BJ (cell line): ENCODE measurements around the gene RASL10A. TPM values are rescaled to one million over a fixed set of nuclear protein-coding genes. Genes with fewer than 3 reads are reported as not detected.
A peak's percentile ranks its signal among the peaks of the same experiment; 100 is the strongest.

ENCODE experiments used
- CTCF ChIA-PET: fragments of 350-600 bp; formaldehyde crosslinking; extraction: SDS; loops from one replicate; lab custom pipeline; 2021; ENCODE audit warnings: antibody characterized with exemption, inconsistent platforms; lab: Yijun Ruan, JAX
- POLR2A ChIA-PET: fragments of 300-600 bp; sonication (Branson Sonifier 250); formaldehyde crosslinking; extraction: SDS; loops from one replicate; lab custom pipeline; 2021; ENCODE audit warnings: antibody characterized with exemption; lab: Charles Lee
- DNase-seq: peaks from one replicate; pipeline ENCODE4 v3.0.0-alpha.2; 2011; ENCODE audit warnings: low read depth
- H3K27me3 ChIP-seq: 2 replicates; pipeline ENCODE4 v1.6.0; 2011; ENCODE audit warnings: low read length; ENCODE audit not compliant: control insufficient read depth, insufficient read depth
- H3K36me3 ChIP-seq: 2 replicates; pipeline ENCODE4 v1.5.1; 2011; ENCODE audit warnings: low read length; ENCODE audit not compliant: control insufficient read depth, insufficient read depth
- H3K4me3 ChIP-seq: 2 replicates; pipeline ENCODE4 v1.5.1; 2011; ENCODE audit warnings: low read depth, mild to moderate bottlenecking, control low read depth, low read length
- CTCF ChIP-seq: IDR thresholded peaks from 2 replicates; pipeline ENCODE4 v1.5.1; 2011; ENCODE audit warnings: low read depth, mild to moderate bottlenecking, control low read depth, inconsistent platforms, low read length, moderate library complexity; ENCODE audit not compliant: insufficient read depth
- polyA plus RNA-seq: library from polyadenylated mRNA; depleted of rRNA; stranded (reverse); fragments of >200 nt; gene quantifications from 2 replicates; pipeline ENCODE4 v1.2.3, GENCODE V29; 2011

RASL10A gene
- polyA plus RNA-seq, 1 experiment: 0.16 TPM

DNA sequence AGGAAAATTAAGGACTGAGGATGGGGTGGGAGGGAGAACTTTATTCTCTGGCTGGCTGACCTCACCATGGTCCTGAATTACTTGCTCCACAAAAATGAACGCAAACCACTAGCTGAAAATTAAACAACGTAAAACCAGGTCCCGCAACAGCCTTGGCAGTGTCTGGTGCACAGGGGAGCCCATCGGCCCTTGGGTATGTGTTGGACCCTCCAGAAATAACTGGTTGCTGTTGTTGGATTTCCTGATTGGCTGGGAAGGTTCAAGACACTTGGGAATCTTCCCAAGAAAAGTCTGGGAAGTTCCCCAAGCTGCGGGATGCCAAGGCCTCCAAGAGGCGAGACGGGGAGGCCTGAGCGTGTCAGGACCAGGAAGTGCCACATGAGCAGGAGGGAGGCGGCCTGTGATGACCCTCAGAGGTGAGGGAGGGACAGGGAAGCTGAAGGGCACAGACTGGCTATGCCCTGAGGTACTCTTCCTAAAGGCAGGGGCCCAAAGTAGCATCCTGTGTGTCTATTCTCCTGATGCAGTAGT lies 10.4 kb upstream of the RASL10A start:
- TF ChIP-seq CTCF: no peak
- POLR2A ChIA-PET: no interaction called here
- DNase-seq: no peak
- H3K4me3 ChIP-seq: no peak overlapping the region
- H3K36me3 ChIP-seq: peaks cover 18% of the 10 kb centered on the region
- H3K27me3 ChIP-seq: no peaks in the 10 kb centered on the region
- CTCF ChIA-PET: interaction anchor here (3.0 kb wide), 1 partner anchor 33 kb away, joined by 14 read pairs; no protein-coding TSS in a partner anchor

DNA sequence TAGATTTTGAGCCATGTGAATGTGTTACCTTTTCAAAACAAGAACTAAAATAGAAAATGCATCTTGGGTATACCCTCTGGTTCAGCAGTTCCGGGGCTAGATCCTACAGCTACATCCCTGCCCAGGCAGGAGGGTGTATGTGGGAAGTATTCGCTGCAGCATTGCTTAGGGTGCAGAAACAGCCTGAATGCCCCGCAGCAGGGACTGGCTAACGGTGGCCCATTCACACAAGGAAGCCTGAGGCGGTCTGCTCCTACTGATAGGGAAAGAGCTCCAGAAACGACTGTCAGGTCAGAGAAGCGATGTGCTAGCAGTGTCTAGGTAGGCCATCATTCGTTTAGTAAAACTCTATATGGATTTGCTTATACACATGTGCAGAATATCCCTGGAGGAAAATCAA lies 9.9 kb upstream of the RASL10A start:
- DNase-seq: no peak
- no peaks in the 10 kb centered on the region for H3K27me3 ChIP-seq
- no peak overlapping the region for H3K4me3 ChIP-seq
- ChIA-PET POLR2A (no interaction called here), CTCF (interaction anchor here (1.0 to 3.0 kb wide), 3 partner anchors 9 to 34 kb away, joined by 3 to 14 read pairs (median 6); no protein-coding TSS in a partner anchor)
- no peak for TF ChIP-seq CTCF
- peaks cover 18% of the 10 kb centered on the region for H3K36me3 ChIP-seq

DNA sequence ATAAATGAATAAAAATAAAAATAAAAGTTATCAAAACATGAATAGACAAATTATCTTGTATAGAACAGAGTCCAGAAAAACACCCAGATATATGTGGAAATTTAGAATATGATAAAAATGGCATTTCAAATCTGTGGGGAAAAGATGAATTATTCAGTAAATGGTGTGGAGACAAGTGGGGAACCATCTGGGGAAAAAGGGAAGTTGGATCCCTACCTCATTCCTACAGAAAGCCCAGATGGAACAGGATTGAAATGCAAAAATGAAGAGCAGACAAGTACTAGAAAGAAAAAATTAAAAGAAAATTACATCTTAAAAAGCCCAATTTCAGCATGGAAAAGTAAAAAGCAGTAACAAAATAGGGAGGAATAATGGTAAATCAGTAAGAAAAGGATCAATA lies 8.1 kb upstream of the RASL10A start:
- no peak for TF ChIP-seq CTCF
- POLR2A ChIA-PET: no interaction called here
- no peak for DNase-seq

DNA sequence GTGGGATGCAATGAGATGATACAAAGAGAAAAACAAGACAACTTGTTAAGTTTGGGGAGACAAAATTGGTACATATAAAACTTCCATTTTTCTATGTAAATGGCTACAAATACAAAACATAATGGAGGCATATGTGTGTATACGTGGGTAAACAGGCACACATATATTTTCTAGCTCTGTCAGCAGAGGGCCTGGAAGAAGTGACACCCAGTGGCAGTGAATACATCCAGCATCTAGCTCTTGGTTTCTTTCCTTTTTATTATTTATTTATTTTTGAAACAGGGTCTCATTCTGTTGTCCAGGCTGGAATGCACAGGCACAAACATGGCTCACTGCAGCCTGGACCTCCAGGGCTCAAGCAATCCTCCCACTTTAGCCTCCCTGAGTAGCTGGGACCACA lies 5.0 kb upstream of the RASL10A start:
- ChIA-PET POLR2A (no interaction called here), CTCF (interaction anchor here (0.7 to 1.4 kb wide), 3 partner anchors 8 to 39 kb away, joined by 3 to 4 read pairs (median 3); no protein-coding TSS in a partner anchor)
- peaks cover 5% of the 10 kb centered on the region for H3K27me3 ChIP-seq
- H3K36me3 ChIP-seq: no peaks in the 10 kb centered on the region
- TF ChIP-seq CTCF: peak; percentile 22; the same call in 1 of the 2 replicates
- H3K4me3 ChIP-seq: no peak overlapping the region
- DNase-seq: no peak

More for the DNA sequence above, 8.1 kb upstream of the RASL10A start:
- H3K27me3 ChIP-seq: no peaks in the 10 kb centered on the region
- H3K4me3 ChIP-seq: no peak overlapping the region
- H3K36me3 ChIP-seq: peaks cover 14% of the 10 kb centered on the region
- CTCF ChIA-PET: no interaction called here

DNA sequence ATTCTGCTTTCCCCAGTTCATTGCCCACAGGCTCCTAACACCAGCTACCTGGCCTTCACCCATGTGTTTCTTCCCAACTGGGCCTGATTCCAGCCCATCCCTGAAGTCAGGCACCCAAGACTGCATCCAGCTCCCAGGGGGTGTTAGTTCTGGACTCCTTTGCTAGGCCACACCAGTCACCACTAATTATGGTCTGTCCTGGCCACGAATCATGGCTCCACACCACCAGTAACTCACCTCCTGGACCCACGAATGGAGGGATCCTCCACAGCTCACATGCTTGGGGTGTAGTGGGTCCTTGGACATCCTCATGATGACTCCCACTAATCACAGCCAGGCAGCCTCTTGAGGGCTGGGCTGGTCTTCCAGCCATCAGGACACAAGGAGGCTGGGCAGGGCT lies 3.6 kb upstream of the RASL10A start:
- Histone ChIP-seq H3K27me3 (peaks cover 12% of the 10 kb centered on the region), H3K4me3 (no peak overlapping the region), H3K36me3 (no peaks in the 10 kb centered on the region)
- no peak for TF ChIP-seq CTCF
- ChIA-PET CTCF (interaction anchor here (1.4 kb wide), 1 partner anchor 13 kb away, joined by 3 read pairs; no protein-coding TSS in a partner anchor), POLR2A (no interaction called here)
- no peak for DNase-seq
